K562 (cell line): ENCODE measurements around the gene SORBS2. TPM values are rescaled to one million over a fixed set of nuclear protein-coding genes. Genes with fewer than 3 reads are reported as not detected.

Experiments used
- ATAC-seq: fragments of 200-7000 bp; cut with Tn5 transposase; 3 replicates; pipeline ENCODE4 v1.9.1; 2020; ENCODE audit warnings: moderate library complexity
- BruUV-seq: library from RNA; stranded (reverse); fragments of 400-500 nt; replicated peaks from 2 replicates; lab custom pipeline; 2021; lab: Mats Ljungman, UMichigan
- CTCF ChIA-PET: fragments of 300-600 bp; formaldehyde crosslinking; extraction: SDS; loops from one replicate; lab custom pipeline; 2021; ENCODE audit warnings: low intra/inter-chr PET ratio; lab: Yijun Ruan, JAX
- POLR2A ChIA-PET: fragments of 300-600, 350-650 bp; sonication (Branson Sonifier 250); formaldehyde crosslinking; extraction: SDS; loops from one replicate; lab custom pipeline; 2021; ENCODE audit warnings: antibody characterized with exemption, inconsistent platforms; lab: Yijun Ruan, JAX
- DNase-seq, 4 experiments: peaks; one replicate each; pipeline versions ENCODE4 v3.0.0 to v3.0.0-alpha.2; 2011 to 2018; ENCODE audit warnings: low spot score in 3 of 4, mixed read lengths in 3 of 4; ENCODE audit errors: extremely low read depth in 1 of 4
- FAIRE-seq: peaks from 2 replicates; lab custom pipeline; 2011; peaks lifted over from hg19 to GRCh38; lab: Jason Lieb, UNC
- H2AFZ ChIP-seq: 2 replicates; pipeline ENCODE4 v1.6.0; 2011; ENCODE audit warnings: low read depth, low read length, control low read depth, inconsistent platforms
- H3K27ac ChIP-seq: fragments of 200-600 bp; 3 replicates; pipeline ENCODE4 v1.8.0; 2011; ENCODE audit warnings: low read depth, mild to moderate bottlenecking, control low read depth, inconsistent platforms, low read length, moderate library complexity, mixed read lengths; ENCODE audit errors: extremely low read depth
- H3K27me3 ChIP-seq, 2 experiments: fragments of 300-600 bp in 1 of 2; 2 replicates in 1 of 2; 3 replicates in 1 of 2; pipeline versions ENCODE4 v1.6.0 to v1.8.0; 2011; ENCODE audit warnings: inconsistent platforms in 2 of 2, low read length in 2 of 2, mild to moderate bottlenecking in 1 of 2, mixed read lengths in 1 of 2, moderate library complexity in 1 of 2; ENCODE audit not compliant: control insufficient read depth in 2 of 2, insufficient read depth in 2 of 2
- H3K36me3 ChIP-seq: fragments of 300-600 bp; 3 replicates; pipeline ENCODE4 v1.8.0; 2011; ENCODE audit warnings: mild to moderate bottlenecking, low read length, inconsistent platforms; ENCODE audit not compliant: control insufficient read depth, insufficient read depth
- H3K4me1 ChIP-seq, 2 experiments: fragments of 200-600 bp in 1 of 2; replicated peaks in 1 of 2; 2 replicates in 1 of 2; 3 replicates in 1 of 2; pipeline versions ENCODE4 v1.5.1 to v1.8.0; 2011; ENCODE audit warnings: inconsistent platforms in 2 of 2, low read length in 2 of 2, mild to moderate bottlenecking in 1 of 2, mixed read lengths in 1 of 2, moderate library complexity in 1 of 2; ENCODE audit not compliant: control insufficient read depth in 2 of 2, insufficient read depth in 2 of 2
- H3K4me2 ChIP-seq: 2 replicates; pipeline ENCODE4 v1.6.1; 2011; ENCODE audit warnings: low read length, control low read depth, inconsistent platforms, mixed read lengths; ENCODE audit not compliant: insufficient read depth
- H3K4me3 ChIP-seq: fragments of 200-600 bp; sonication (generic), shearing (Covaris generic); 2 replicates; pipeline ENCODE4 v1.5.1; 2016; ENCODE audit warnings: control low read depth, inconsistent platforms
- H3K79me2 ChIP-seq: fragments of 200-600 bp; 3 replicates; pipeline ENCODE4 v1.8.0; 2011; ENCODE audit warnings: low read length, inconsistent platforms; ENCODE audit not compliant: control insufficient read depth, insufficient read depth
- H3K9ac ChIP-seq, 2 experiments: 2 replicates each; pipeline versions ENCODE4 v1.6.0 to v1.6.1; 2011; ENCODE audit warnings: low read depth in 2 of 2, low read length in 2 of 2, control low read depth in 1 of 2, inconsistent platforms in 1 of 2, mild to moderate bottlenecking in 1 of 2, mixed read lengths in 1 of 2; ENCODE audit not compliant: insufficient read depth in 1 of 2
- H3K9me1 ChIP-seq: one replicate; pipeline ENCODE4 v1.6.0; 2011; ENCODE audit warnings: inconsistent platforms, mild to moderate bottlenecking, low read length, moderate library complexity; ENCODE audit not compliant: control insufficient read depth, insufficient read depth
- H3K9me3 ChIP-seq: replicated peaks from 2 replicates; pipeline ENCODE4 v1.5.1; 2011; ENCODE audit warnings: low read depth, low read length, inconsistent platforms; ENCODE audit not compliant: control insufficient read depth, insufficient read depth
- H4K20me1 ChIP-seq: replicated peaks from 2 replicates; pipeline ENCODE4 v1.6.1; 2011; ENCODE audit warnings: low read length, inconsistent platforms, mixed read lengths; ENCODE audit not compliant: control insufficient read depth, insufficient read depth
- ARID3A ChIP-seq: IDR thresholded peaks from 2 replicates; pipeline ENCODE4 v1.6.1; 2012; ENCODE audit warnings: low read depth, low read length, improper control_type of control experiment, borderline replicate concordance
- BRD9 ChIP-seq: fragments of 450-650 bp; IDR thresholded peaks from 2 replicates; pipeline ENCODE4 v1.6.1; 2018; ENCODE audit warnings: low read depth; ENCODE audit not compliant: partially characterized antibody
- BRF2 ChIP-seq: IDR thresholded peaks from 3 replicates; pipeline ENCODE4 v1.6.1; 2011; ENCODE audit warnings: borderline replicate concordance, mild to moderate bottlenecking; ENCODE audit not compliant: insufficient read length, insufficient read depth
- CHCHD3 ChIP-seq: fragments of 250-450 bp; sonication (Bioruptor Pico); IDR thresholded peaks from 2 replicates; pipeline ENCODE4 v2.1.2; 2022; ENCODE audit warnings: mild to moderate bottlenecking
- HNRNPL ChIP-seq: fragments of 200-400 bp; formaldehyde crosslinking; IDR thresholded peaks from 2 replicates; pipeline ENCODE4 v1.6.1; 2017; ENCODE audit warnings: low read depth, mild to moderate bottlenecking, low read length
- POLR2A ChIP-seq: fragments of 450-650 bp; conservative IDR thresholded peaks from 2 replicates; pipeline ENCODE4 v1.6.1; 2016
- SNRNP70 ChIP-seq: fragments of 200-400 bp; formaldehyde crosslinking; optimal IDR thresholded peaks from 2 replicates; pipeline ENCODE3; 2017; ENCODE audit warnings: low read depth, low read length
- ZNF143 ChIP-seq: sonication (generic); formaldehyde crosslinking; IDR thresholded peaks from 2 replicates; pipeline ENCODE4 v1.9.0; 2022; ENCODE audit warnings: mild to moderate bottlenecking, missing genetic modification reagents
- ZNF280A ChIP-seq: fragments of 450-650 bp; IDR thresholded peaks from 2 replicates; pipeline ENCODE4 v1.6.1; 2018; ENCODE audit warnings: mild to moderate bottlenecking, low read depth; ENCODE audit not compliant: partially characterized antibody
- ZNF347 ChIP-seq: fragments of 450-650 bp; formaldehyde crosslinking; IDR thresholded peaks from 2 replicates; pipeline ENCODE4 v1.4.0; 2020; ENCODE audit warnings: low read depth, mild to moderate bottlenecking, moderate library complexity
- ZNF561 ChIP-seq: fragments of 450-650 bp; formaldehyde crosslinking; conservative IDR thresholded peaks from 2 replicates; pipeline ENCODE4 v1.4.0; 2020; ENCODE audit warnings: mild to moderate bottlenecking, moderate library complexity
- WGBS: fragments of 100-300 bp; shearing (Covaris generic); methylation state at CpG from one replicate; pipeline ENCODE4 v1.1.6; 2016; ENCODE audit warnings: low coverage, mixed read lengths; ENCODE audit not compliant: insufficient coverage; ENCODE audit errors: missing lambda C conversion rate; 5-methylcytosine and 5-hydroxymethylcytosine counted together
- in situ Hi-C: fragments of 300-500 bp; cut with MboI; formaldehyde crosslinking; loops from 4 replicates; pipeline ENCODE4 v1.15.0; 2018; ENCODE audit warnings: inconsistent platforms, mixed read lengths
- intact Hi-C: fragments of 100-400 bp; cut with micrococcal nuclease; formaldehyde crosslinking; loops from 2 replicates; pipeline ENCODE4 v1.14.2; 2022
- polyA plus RNA-seq, 8 experiments: library from polyadenylated mRNA; depleted of rRNA in 4 of 8; stranded (reverse) in 5 of 8; unstranded in 3 of 8; fragments of >200 nt; fragmentation: Nextera tagmentation in 2 of 8; fragmentation: Illumina TruSeq in 1 of 8; extraction: Ambion mirVana in 2 of 8; extraction: Trizol in 1 of 8; gene quantifications; 2 replicates each; pipeline versions ENCODE4 v1.2.1 to v1.2.3, GENCODE V29; 2011 to 2014; ENCODE audit warnings: inconsistent platforms in 1 of 8, missing spikeins in 1 of 8
- total RNA-seq, 7 experiments: library from RNA; depleted of rRNA in 6 of 7; stranded (reverse); fragments of >200 nt in 6 of 7; fragmentation: Illumina TruSeq in 2 of 7; extraction: Trizol in 2 of 7; gene quantifications; 2 replicates each; pipeline versions ENCODE4 v1.2.1 to v1.2.3, GENCODE V29; 2011 to 2021; ENCODE audit warnings: low replicate concordance in 1 of 7

Gene SORBS2
- total and polyA plus RNA-seq, 9 of the 15 experiments (the other 6 are each of a cell fraction or from before 2014, with no cell fraction given), result 0.29 TPM; not detected in 8

GRCh38 chr4:185546335-185546734 is 265.7 kb downstream of the SORBS2 start (continued):
- no peak for TF ChIP-seq ZNF280A
- TF ChIP-seq HNRNPL, result no peak
- TF ChIP-seq BRF2, result no peak
- TF ChIP-seq ZNF347 (CRISPR knock-in tag), result no peak

GRCh38 chr4:185542626-185543315 is 269.2 kb downstream of the SORBS2 start:
- no peaks in the 10 kb centered on the region for H3K9me1 ChIP-seq
- ATAC-seq (no peak), FAIRE-seq (no peak), DNase-seq (no peak)
- H3K36me3 ChIP-seq, result no peaks in the 10 kb centered on the region
- WGBS, result 1% methylated on average over 14 of the region's 14 CpGs
- H3K79me2 ChIP-seq, result no peaks in the 10 kb centered on the region
- TF ChIP-seq SNRNP70 (no peak), POLR2A (no peak), ARID3A (no peak), ZNF561 (no peak), ZNF143 (CRISPR knock-in tag) (no peak), BRD9 (no peak), CHCHD3 (CRISPR knock-in tag) (no peak)
- no peaks in the 10 kb centered on the region for H4K20me1 ChIP-seq
- H3K9ac ChIP-seq, result no peak overlapping the region
- in situ Hi-C loops (no loop called here), intact Hi-C loops (no loop called here)
- peaks cover 21 to 48% of the 10 kb centered on the region in 2 experiments for H3K27me3 ChIP-seq
- H3K27ac ChIP-seq, result no peak overlapping the region
- POLR2A ChIA-PET, result no interaction called here
- CTCF ChIA-PET, result no interaction called here
- H3K4me3 ChIP-seq, result no peak overlapping the region
- H3K4me2 ChIP-seq, result no peak overlapping the region
- no peaks in the 10 kb centered on the region for H3K9me3 ChIP-seq
- no TSS peak for BruUV-seq
- H3K4me1 ChIP-seq, result no peaks in the 10 kb centered on the region; a peak in 1 of 5 replicates
- no peak overlapping the region for H2AFZ ChIP-seq
